Measurements from ENCODE around the gene DLG1. TPM values are rescaled to one million over a fixed set of nuclear protein-coding genes. Genes with fewer than 3 reads are reported as not detected.

The DLG1 gene
- polyA plus RNA-seq, 1 donor from 2014 or later, result 43.9 TPM

- H3K9ac ChIP-seq (ENCODE audit: low read length), result no peak overlapping the region
- H3K4me3 ChIP-seq (ENCODE audit: low read length), result no peak overlapping the region
Measured at GRCh38 chr3:197014942-197015575, 283.4 kb downstream of the DLG1 start.

DNA sequence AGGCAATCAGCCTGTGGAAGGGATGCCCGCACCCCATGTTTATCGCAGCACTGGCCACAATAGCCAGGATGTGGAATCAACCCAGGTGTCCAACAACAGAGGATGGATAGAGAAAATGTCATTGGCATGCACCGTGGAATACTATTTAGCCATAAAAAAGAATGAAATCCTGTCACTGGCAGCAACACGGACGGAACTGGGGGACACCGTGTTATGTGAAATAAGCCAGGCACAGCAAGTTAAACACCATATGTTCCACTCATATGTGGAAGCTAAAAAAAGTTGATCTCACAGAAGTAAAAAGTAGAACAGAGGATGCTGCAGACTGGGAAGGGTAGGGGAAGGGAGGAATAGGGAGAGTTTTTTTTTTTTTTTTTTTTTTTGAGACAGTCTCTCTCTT is 284.4 kb downstream of the DLG1 start:
- H3K27ac ChIP-seq (ENCODE audit: low read length), result no peak overlapping the region
- no peaks in the 10 kb centered on the region for H3K9me2 ChIP-seq (ENCODE audit: insufficient read depth, low read length)
- H3K79me2 ChIP-seq (replicated peaks; ENCODE audit: insufficient read depth, low read length), result no peaks in the 10 kb centered on the region
- no peak overlapping the region for H2AFZ ChIP-seq (ENCODE audit: low read depth, low read length)
- H3K9me3 ChIP-seq (ENCODE audit: low read length), result no peaks in the 10 kb centered on the region
- no peak overlapping the region for H3K4me2 ChIP-seq (ENCODE audit: low read length)
- TF ChIP-seq POLR2AphosphoS5 (IDR thresholded peaks at IDR 0.05), result no peak
- TF ChIP-seq, protein P1, sequence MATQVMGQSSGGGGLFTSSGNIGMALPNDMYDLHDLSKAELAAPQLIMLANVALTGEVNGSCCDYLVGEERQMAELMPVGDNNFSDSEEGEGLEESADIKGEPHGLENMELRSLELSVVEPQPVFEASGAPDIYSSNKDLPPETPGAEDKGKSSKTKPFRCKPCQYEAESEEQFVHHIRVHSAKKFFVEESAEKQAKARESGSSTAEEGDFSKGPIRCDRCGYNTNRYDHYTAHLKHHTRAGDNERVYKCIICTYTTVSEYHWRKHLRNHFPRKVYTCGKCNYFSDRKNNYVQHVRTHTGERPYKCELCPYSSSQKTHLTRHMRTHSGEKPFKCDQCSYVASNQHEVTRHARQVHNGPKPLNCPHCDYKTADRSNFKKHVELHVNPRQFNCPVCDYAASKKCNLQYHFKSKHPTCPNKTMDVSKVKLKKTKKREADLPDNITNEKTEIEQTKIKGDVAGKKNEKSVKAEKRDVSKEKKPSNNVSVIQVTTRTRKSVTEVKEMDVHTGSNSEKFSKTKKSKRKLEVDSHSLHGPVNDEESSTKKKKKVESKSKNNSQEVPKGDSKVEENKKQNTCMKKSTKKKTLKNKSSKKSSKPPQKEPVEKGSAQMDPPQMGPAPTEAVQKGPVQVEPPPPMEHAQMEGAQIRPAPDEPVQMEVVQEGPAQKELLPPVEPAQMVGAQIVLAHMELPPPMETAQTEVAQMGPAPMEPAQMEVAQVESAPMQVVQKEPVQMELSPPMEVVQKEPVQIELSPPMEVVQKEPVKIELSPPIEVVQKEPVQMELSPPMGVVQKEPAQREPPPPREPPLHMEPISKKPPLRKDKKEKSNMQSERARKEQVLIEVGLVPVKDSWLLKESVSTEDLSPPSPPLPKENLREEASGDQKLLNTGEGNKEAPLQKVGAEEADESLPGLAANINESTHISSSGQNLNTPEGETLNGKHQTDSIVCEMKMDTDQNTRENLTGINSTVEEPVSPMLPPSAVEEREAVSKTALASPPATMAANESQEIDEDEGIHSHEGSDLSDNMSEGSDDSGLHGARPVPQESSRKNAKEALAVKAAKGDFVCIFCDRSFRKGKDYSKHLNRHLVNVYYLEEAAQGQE (IDR thresholded peaks at IDR 0.05; ENCODE audit: borderline replicate concordance), result no peak
- no peak for TF ChIP-seq EP300 (conservative IDR thresholded peaks at IDR 0.05; ENCODE audit: poor library complexity, severe bottlenecking)
- TF ChIP-seq, protein P2, sequence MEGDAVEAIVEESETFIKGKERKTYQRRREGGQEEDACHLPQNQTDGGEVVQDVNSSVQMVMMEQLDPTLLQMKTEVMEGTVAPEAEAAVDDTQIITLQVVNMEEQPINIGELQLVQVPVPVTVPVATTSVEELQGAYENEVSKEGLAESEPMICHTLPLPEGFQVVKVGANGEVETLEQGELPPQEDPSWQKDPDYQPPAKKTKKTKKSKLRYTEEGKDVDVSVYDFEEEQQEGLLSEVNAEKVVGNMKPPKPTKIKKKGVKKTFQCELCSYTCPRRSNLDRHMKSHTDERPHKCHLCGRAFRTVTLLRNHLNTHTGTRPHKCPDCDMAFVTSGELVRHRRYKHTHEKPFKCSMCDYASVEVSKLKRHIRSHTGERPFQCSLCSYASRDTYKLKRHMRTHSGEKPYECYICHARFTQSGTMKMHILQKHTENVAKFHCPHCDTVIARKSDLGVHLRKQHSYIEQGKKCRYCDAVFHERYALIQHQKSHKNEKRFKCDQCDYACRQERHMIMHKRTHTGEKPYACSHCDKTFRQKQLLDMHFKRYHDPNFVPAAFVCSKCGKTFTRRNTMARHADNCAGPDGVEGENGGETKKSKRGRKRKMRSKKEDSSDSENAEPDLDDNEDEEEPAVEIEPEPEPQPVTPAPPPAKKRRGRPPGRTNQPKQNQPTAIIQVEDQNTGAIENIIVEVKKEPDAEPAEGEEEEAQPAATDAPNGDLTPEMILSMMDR (IDR thresholded peaks at IDR 0.05; ENCODE audit: poor library complexity, severe bottlenecking), result no peak
- TF ChIP-seq RAD21 (conservative IDR thresholded peaks at IDR 0.05), result no peak
- no peak for TF ChIP-seq TAF1 (IDR thresholded peaks at IDR 0.05; ENCODE audit: low read depth)
- no peak for TF ChIP-seq MXI1 (conservative IDR thresholded peaks at IDR 0.05; ENCODE audit: poor library complexity, severe bottlenecking)
- no peak for TF ChIP-seq SMC3 (conservative IDR thresholded peaks at IDR 0.05; ENCODE audit: poor library complexity)
- TF ChIP-seq EZH2 (IDR thresholded peaks at IDR 0.05; ENCODE audit: borderline replicate concordance, insufficient read depth, low read length, poor library complexity, severe bottlenecking), result no peak
- no peaks in the 10 kb centered on the region for H3F3A ChIP-seq (ENCODE audit: insufficient read depth, low read length, poor library complexity, severe bottlenecking)
- no peak overlapping the region for H3K4me3 ChIP-seq (ENCODE audit: low read length)
- no peaks in the 10 kb centered on the region for H3K27me3 ChIP-seq (ENCODE audit: insufficient read depth, low read depth, low read length)
- H4K20me1 ChIP-seq (ENCODE audit: insufficient read depth), result no peaks in the 10 kb centered on the region
- no peaks in the 10 kb centered on the region for H3K36me3 ChIP-seq (ENCODE audit: insufficient read depth, low read length)
- no peak overlapping the region for H3K9ac ChIP-seq (ENCODE audit: low read length)

More at GRCh38 chr3:197014942-197015575, 283.4 kb downstream of the DLG1 start:
- TF ChIP-seq, protein P2 (IDR thresholded peaks at IDR 0.05; ENCODE audit: poor library complexity, severe bottlenecking), result no peak
- TF ChIP-seq TAF1 (IDR thresholded peaks at IDR 0.05; ENCODE audit: low read depth) (no peak), EZH2 (IDR thresholded peaks at IDR 0.05; ENCODE audit: borderline replicate concordance, insufficient read depth, low read length, poor library complexity, severe bottlenecking) (no peak), EP300 (conservative IDR thresholded peaks at IDR 0.05; ENCODE audit: poor library complexity, severe bottlenecking) (no peak), RAD21 (conservative IDR thresholded peaks at IDR 0.05) (no peak), SMC3 (conservative IDR thresholded peaks at IDR 0.05; ENCODE audit: poor library complexity) (no peak), POLR2AphosphoS5 (IDR thresholded peaks at IDR 0.05) (no peak), MXI1 (conservative IDR thresholded peaks at IDR 0.05; ENCODE audit: poor library complexity, severe bottlenecking) (no peak)
- TF ChIP-seq, protein P1 (IDR thresholded peaks at IDR 0.05; ENCODE audit: borderline replicate concordance), result no peak
- no peaks in the 10 kb centered on the region for H3K36me3 ChIP-seq (ENCODE audit: insufficient read depth, low read length)
- no peaks in the 10 kb centered on the region for H3F3A ChIP-seq (ENCODE audit: insufficient read depth, low read length, poor library complexity, severe bottlenecking)
- H3K27me3 ChIP-seq (ENCODE audit: insufficient read depth, low read depth, low read length), result no peaks in the 10 kb centered on the region
- H3K9me3 ChIP-seq (ENCODE audit: low read length), result no peaks in the 10 kb centered on the region
- no peak overlapping the region for H2AFZ ChIP-seq (ENCODE audit: low read depth, low read length)
- no peaks in the 10 kb centered on the region for H3K79me2 ChIP-seq (replicated peaks; ENCODE audit: insufficient read depth, low read length)
- H4K20me1 ChIP-seq (ENCODE audit: insufficient read depth), result no peaks in the 10 kb centered on the region
- no peaks in the 10 kb centered on the region for H3K9me2 ChIP-seq (ENCODE audit: insufficient read depth, low read length)
- no peak overlapping the region for H3K4me2 ChIP-seq (ENCODE audit: low read length)
- no peak overlapping the region for H3K27ac ChIP-seq (ENCODE audit: low read length)

Data from neural cell (in vitro differentiated cells).